WTC11 (cell line): ENCODE measurements around the gene FRS2.

ENCODE experiments used
- ATF2 ChIP-seq: sonication (generic); formaldehyde crosslinking; IDR thresholded peaks from 2 replicates; pipeline ENCODE4 v1.8.1; 2022; ENCODE audit warnings: low read depth, missing genetic modification reagents, borderline replicate concordance
- CTCF ChIP-seq: fragments of 200-600 bp; IDR thresholded peaks from 2 replicates; pipeline ENCODE4 v1.8.0; 2022; ENCODE audit warnings: antibody characterized with exemption
- ELF4 ChIP-seq: sonication (generic); formaldehyde crosslinking; IDR thresholded peaks from 2 replicates; pipeline ENCODE4 v1.8.1; 2022; ENCODE audit warnings: low read depth, mild to moderate bottlenecking, moderate library complexity, missing genetic modification reagents
- FOXP4 ChIP-seq: sonication (generic); formaldehyde crosslinking; IDR thresholded peaks from 2 replicates; pipeline ENCODE4 v1.8.0; 2022; ENCODE audit warnings: mild to moderate bottlenecking, missing genetic modification reagents
- JUN ChIP-seq: sonication (generic); formaldehyde crosslinking; IDR thresholded peaks from 2 replicates; pipeline ENCODE4 v1.8.0; 2023; ENCODE audit warnings: mild to moderate bottlenecking, missing genetic modification reagents
- NR3C1 ChIP-seq: sonication (generic); formaldehyde crosslinking; conservative IDR thresholded peaks from 2 replicates; pipeline ENCODE4 v1.8.1; 2023; ENCODE audit warnings: low read depth, mild to moderate bottlenecking, missing genetic modification reagents
- TEAD4 ChIP-seq: sonication (generic); formaldehyde crosslinking; IDR thresholded peaks from 2 replicates; pipeline ENCODE4 v1.8.0; 2022; ENCODE audit warnings: mild to moderate bottlenecking, missing genetic modification reagents
- ZBTB21 ChIP-seq: sonication (generic); formaldehyde crosslinking; IDR thresholded peaks from 2 replicates; pipeline ENCODE4 v1.8.1; 2023; ENCODE audit warnings: mild to moderate bottlenecking, missing genetic modification reagents, borderline replicate concordance
- ZNF512 ChIP-seq: sonication (generic); formaldehyde crosslinking; IDR thresholded peaks from 2 replicates; pipeline ENCODE4 v1.8.1; 2022; ENCODE audit warnings: missing genetic modification reagents, borderline replicate concordance

- TF ChIP-seq NR3C1 (no peak), TEAD4 (CRISPR knock-in tag) (no peak), ZBTB21 (CRISPR knock-in tag) (no peak), ZNF512 (CRISPR knock-in tag) (no peak), FOXP4 (CRISPR knock-in tag) (no peak), CTCF (no peak), ATF2 (CRISPR knock-in tag) (no peak), ELF4 (CRISPR knock-in tag) (no peak), JUN (CRISPR knock-in tag) (no peak)
These were observed 63.7 kb downstream of the FRS2 start for GRCh38 chr12:69533844-69534243.
